RWPE1 (cell line): ENCODE measurements around the gene CREBBP.
"Not testable (repeated sequence)": the region's sequence is repeated elsewhere in the genome, so short reads cannot be mapped to it uniquely, and the experiment has no call there.

ENCODE experiments used
- CTCF ChIA-PET: fragments of 350-600 bp; sonication (Branson Sonifier 250); formaldehyde crosslinking; extraction: SDS; loops from one replicate; lab custom pipeline; 2021; lab: Yijun Ruan, JAX
- POLR2A ChIA-PET: fragments of 400-600 bp; formaldehyde crosslinking; extraction: SDS; loops from one replicate; lab custom pipeline; 2020; ENCODE audit warnings: antibody characterized with exemption; ENCODE audit not compliant: low non-redundant PET; lab: Yijun Ruan, JAX
- DNase-seq: peaks from one replicate; pipeline ENCODE4 v3.0.0; 2012; ENCODE audit warnings: low spot score
- H3K27ac ChIP-seq: fragments of 450-650 bp; 2 replicates; pipeline ENCODE4 v1.5.1; 2017
- CTCF ChIP-seq: fragments of 450-650 bp; conservative IDR thresholded peaks from 2 replicates; pipeline ENCODE4 v1.5.1; 2017; ENCODE audit warnings: low read depth, mild to moderate bottlenecking

Gene CREBBP

DNA sequence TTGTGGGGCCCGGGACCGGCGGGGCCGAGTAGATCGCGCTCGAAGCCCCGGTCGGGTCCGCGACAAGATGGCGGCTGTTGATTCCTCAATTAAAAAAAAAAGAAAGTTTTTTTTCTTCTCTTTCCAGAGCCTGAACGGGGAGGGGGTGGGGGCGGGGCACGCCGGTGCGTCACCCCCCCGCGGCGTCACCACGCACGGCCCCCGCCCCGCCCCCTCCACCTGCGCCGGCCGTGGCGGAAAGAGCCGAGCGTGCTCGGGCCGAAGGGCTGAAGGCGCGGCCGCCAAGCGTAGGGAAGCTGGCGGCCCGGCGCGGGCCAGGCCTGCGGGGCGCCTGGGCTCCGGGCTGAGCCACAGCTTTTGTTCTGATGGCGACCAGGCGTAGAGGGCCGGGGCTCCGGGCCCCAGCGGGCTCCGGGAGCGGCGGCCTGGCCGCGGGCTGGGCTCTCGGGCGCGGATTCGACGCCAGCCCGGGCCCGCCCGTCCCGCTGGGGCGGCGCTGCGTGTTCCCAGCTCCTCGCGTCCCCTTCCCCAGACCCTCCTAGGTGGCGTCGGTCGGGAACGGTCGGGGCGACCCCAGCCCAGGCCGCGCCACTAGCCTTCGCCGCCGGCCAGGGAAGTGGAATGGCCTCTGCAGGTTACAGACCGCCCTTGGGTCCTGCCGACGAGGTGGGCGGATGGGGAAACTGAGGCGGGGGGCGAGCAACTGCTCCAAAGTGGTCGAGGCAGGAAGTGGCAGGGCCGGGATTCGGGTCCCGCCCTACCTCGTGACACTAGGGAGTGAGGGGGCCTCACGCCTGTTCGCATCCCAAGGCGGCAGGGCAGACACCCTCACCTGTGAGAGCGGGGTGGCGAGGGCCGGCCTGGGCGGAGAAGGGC, at the start of gene CREBBP:
CREBBP (minus strand) TSS at position 91 of the 876 bp plus-strand sequence. CDS start 797 bp downstream, outside the sequence.
- TF ChIP-seq CTCF = no peak
- peak within 1 kb of the TSS; percentile 85 for H3K27ac ChIP-seq
- POLR2A ChIA-PET = interaction anchor here (0.9 kb wide), 1 partner anchor 27 kb away, joined by 3 read pairs; no protein-coding TSS in a partner anchor
- DNase-seq = peak; percentile 87
- CTCF ChIA-PET = interaction anchor here (0.6 to 0.7 kb wide), 2 partner anchors 23 to 56 kb away, joined by 3 read pairs; no protein-coding TSS in a partner anchor

GRCh38 chr16:3927147-3927546, 46.6 kb upstream of the CREBBP start:
- DNase-seq, H3K27ac ChIP-seq, POLR2A ChIA-PET: not testable (repeated sequence)
- CTCF ChIA-PET = interaction anchor here (2.6 kb wide), 1 partner anchor 12 kb away, joined by 9 read pairs; no protein-coding TSS in a partner anchor

DNA sequence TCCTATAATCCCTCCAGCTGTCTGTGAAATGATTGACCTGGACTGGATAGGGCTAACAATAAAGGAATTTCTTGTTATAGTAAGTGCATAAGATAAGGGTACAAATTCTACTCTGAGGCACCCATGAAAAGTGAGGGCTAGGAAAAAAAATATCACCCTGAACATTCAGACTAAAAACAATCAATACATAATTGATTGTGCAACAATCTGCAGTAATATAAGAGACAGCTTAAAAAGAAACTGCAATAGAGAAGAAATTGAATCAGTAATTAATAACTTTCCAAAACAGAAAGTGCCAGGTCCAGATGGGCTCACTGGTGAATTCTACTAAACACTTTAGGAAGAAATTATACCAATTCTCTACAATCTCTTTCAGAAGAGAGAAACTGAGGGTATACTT, 44.2 kb upstream of the CREBBP start:
- CTCF ChIA-PET = interaction anchor here (0.6 to 2.6 kb wide), 2 partner anchors 15 to 58 kb away, joined by 4 to 9 read pairs; no protein-coding TSS in a partner anchor
- no peak for DNase-seq
- H3K27ac ChIP-seq = no peak overlapping the region

DNA sequence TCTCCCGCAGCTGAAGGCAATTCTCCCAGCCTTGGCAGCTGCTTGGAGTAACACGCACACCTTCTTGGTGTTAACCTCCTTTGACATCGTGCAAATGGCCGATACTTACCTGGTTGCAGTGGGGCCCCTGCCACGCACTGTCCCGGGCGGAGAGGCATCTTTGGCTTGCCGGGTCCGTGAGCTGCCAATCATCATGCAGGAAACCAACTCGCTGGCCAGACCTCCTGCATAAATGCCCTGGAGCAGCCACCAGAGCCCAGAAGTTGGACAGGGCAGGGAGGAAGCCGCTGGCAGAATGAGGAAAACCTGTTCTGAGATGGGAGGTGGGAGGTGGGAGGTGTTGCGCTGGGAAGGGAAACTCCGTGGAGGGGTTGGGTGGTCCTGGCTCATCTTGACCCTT, 41.7 kb upstream of the CREBBP start:
- POLR2A ChIA-PET = no interaction called here
- TF ChIP-seq CTCF = no peak
- CTCF ChIA-PET = no interaction called here
- DNase-seq = no peak
- H3K27ac ChIP-seq = no peak overlapping the region

More for the DNA sequence above, 44.2 kb upstream of the CREBBP start:
- POLR2A ChIA-PET = interaction anchor here (0.6 kb wide), 1 partner anchor 619 kb away, joined by 5 read pairs; no protein-coding TSS in a partner anchor
- no peak for TF ChIP-seq CTCF

DNA sequence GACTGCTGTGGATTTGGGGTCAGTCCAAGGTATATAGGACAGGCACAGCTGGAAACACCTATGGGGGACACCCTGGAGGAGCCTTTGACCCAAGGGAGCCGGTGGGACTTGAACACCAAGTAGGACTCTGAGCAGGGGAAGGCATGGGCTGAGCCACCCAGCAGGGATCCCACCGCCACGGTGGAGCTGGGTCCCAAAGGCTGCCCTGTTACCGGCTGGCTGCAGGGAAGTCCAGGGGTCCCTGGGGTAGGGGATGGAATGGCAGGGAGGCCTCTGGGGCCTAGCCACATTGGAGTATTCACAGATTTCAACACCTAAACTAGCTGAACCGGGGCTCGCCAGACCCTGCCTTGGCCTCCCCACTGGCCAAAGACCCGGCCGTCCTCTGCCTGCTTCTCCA, 39.7 kb upstream of the CREBBP start:
- no peak for DNase-seq
- ChIA-PET POLR2A (no interaction called here), CTCF (interaction anchor here (0.6 kb wide), 1 partner anchor 233 kb away, joined by 5 read pairs; no protein-coding TSS in a partner anchor)
- no peak overlapping the region for H3K27ac ChIP-seq
- TF ChIP-seq CTCF = no peak

DNA sequence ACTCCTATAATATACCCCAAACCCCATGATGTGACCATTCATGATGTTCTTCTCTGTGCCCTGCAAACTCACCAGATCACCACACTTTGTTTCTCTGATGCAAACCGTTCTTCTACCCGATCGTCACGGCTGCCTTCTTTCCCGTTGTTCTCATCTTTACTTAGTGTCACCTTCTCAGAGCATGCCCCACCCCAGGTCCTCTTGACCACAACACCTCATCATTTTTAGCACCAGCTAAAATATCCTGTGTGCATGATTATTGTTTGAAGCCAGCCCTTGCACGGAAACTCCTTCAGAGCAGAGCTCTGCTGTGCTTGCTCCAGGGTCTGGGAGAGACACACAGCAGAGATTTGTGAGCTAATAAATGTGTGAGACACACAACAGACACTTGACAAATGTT, 38.9 kb upstream of the CREBBP start:
- DNase-seq = no peak
- ChIA-PET POLR2A (no interaction called here), CTCF (no interaction called here)
- H3K27ac ChIP-seq = no peak overlapping the region
- TF ChIP-seq CTCF = no peak
